ENCODE results near the gene TBC1D22A.

DNA sequence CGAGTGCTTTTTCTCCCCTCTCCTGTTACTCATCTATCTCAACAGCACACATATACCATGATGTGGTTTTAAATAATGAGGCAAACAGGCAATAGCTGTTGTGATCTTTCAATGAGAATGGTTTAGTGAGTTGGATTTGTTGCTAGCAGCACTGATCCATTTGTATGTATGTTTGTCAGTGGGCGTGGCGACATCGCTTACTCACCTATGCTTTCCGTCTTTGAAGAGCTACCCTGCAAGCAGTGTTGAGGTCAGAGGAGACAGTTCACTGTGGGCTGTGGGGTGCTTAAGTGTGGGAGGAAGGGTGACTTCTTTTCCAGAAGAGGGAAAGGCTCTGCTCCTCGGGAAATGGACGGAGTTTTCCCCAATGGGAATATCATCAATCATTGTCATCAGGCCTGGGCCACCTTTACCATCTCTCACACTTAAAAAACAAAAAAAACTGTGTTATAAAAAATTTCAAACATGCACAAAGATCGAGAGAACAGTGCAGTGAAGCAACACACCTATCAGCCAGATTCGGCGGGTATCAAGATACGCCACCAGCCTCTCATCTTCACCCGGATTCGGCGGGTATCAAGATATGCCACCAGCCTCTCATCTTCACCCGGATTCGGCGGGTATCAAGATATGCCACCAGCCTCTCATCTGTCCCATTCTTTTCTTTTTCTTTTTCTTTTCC is 83.8 kb downstream of the TBC1D22A start:
- TF ChIP-seq POLR2A (IDR thresholded peaks at IDR 0.05) = no peak
- TF ChIP-seq, protein P1, sequence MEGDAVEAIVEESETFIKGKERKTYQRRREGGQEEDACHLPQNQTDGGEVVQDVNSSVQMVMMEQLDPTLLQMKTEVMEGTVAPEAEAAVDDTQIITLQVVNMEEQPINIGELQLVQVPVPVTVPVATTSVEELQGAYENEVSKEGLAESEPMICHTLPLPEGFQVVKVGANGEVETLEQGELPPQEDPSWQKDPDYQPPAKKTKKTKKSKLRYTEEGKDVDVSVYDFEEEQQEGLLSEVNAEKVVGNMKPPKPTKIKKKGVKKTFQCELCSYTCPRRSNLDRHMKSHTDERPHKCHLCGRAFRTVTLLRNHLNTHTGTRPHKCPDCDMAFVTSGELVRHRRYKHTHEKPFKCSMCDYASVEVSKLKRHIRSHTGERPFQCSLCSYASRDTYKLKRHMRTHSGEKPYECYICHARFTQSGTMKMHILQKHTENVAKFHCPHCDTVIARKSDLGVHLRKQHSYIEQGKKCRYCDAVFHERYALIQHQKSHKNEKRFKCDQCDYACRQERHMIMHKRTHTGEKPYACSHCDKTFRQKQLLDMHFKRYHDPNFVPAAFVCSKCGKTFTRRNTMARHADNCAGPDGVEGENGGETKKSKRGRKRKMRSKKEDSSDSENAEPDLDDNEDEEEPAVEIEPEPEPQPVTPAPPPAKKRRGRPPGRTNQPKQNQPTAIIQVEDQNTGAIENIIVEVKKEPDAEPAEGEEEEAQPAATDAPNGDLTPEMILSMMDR (IDR thresholded peaks at IDR 0.05) = no peak
- no peak for TF ChIP-seq POLR2AphosphoS5 (IDR thresholded peaks at IDR 0.05)
- TF ChIP-seq EP300 (IDR thresholded peaks at IDR 0.05) = no peak

Data from upper lobe of left lung (tissue), 4 donors.